Measurements from ENCODE around the gene ROR1.
"Not testable (repeated sequence)": the region's sequence is repeated elsewhere in the genome, so short reads cannot be mapped to it uniquely, and the experiment has no call there.

Gene ROR1

DNA sequence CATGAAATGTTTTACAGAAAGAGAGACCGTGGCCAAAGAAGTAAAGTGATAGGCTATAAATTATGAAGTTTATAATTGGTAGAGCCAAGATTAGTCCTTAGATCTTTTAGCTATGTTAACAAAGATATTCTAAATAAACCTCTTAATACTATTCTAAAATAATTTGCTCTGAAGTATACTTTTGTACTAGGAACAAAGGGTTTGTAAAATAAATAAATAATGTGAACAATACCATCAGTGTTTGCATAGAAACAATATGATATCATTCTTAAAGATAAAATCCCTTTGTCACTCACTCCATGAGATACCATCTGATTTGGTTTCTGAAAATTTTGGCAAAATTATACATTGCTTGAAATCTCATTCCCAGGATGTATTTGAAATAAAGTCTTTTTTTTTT is 322.0 kb downstream of the ROR1 start:
- DNase-seq: no peak
- H3K27me3 ChIP-seq: no peaks in the 10 kb centered on the region
- no peaks in the 10 kb centered on the region for H3K4me1 ChIP-seq
- no peak overlapping the region for H3K4me3 ChIP-seq (ENCODE audit: low read depth, low read length)
- no peaks in the 10 kb centered on the region for H3K36me3 ChIP-seq
- TF ChIP-seq, protein P1, sequence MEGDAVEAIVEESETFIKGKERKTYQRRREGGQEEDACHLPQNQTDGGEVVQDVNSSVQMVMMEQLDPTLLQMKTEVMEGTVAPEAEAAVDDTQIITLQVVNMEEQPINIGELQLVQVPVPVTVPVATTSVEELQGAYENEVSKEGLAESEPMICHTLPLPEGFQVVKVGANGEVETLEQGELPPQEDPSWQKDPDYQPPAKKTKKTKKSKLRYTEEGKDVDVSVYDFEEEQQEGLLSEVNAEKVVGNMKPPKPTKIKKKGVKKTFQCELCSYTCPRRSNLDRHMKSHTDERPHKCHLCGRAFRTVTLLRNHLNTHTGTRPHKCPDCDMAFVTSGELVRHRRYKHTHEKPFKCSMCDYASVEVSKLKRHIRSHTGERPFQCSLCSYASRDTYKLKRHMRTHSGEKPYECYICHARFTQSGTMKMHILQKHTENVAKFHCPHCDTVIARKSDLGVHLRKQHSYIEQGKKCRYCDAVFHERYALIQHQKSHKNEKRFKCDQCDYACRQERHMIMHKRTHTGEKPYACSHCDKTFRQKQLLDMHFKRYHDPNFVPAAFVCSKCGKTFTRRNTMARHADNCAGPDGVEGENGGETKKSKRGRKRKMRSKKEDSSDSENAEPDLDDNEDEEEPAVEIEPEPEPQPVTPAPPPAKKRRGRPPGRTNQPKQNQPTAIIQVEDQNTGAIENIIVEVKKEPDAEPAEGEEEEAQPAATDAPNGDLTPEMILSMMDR (IDR thresholded peaks at IDR 0.05; ENCODE audit: low read depth, low read length): no peak
- H3K9me3 ChIP-seq: no peaks in the 10 kb centered on the region

DNA sequence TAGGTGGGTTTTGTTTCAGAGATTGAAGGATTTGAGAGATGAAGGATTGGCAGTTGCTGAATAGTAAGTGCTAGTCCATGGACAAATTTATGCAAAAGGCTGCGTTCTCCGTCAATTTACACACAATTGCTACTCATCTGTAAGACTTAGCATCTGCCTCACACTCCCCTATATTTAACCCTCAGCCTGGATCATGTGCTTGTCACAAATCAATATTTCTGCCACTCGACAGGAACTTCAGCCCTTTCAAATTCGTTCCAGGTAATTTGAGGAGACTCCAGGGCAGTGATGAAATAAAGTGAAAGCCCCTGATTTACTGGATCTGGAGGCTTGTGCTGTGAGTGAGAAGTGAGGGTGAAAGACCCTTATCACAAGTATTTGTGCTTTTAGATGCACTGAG is 324.0 kb downstream of the ROR1 start:
- H3K9me3 ChIP-seq: no peaks in the 10 kb centered on the region
- H3K36me3 ChIP-seq: no peaks in the 10 kb centered on the region
- H3K4me1 ChIP-seq: no peaks in the 10 kb centered on the region
- no peaks in the 10 kb centered on the region for H3K27me3 ChIP-seq
- TF ChIP-seq, protein P1 (IDR thresholded peaks at IDR 0.05; ENCODE audit: low read depth, low read length): no peak
- no peak for DNase-seq
- no peak overlapping the region for H3K4me3 ChIP-seq (ENCODE audit: low read depth, low read length)

DNA sequence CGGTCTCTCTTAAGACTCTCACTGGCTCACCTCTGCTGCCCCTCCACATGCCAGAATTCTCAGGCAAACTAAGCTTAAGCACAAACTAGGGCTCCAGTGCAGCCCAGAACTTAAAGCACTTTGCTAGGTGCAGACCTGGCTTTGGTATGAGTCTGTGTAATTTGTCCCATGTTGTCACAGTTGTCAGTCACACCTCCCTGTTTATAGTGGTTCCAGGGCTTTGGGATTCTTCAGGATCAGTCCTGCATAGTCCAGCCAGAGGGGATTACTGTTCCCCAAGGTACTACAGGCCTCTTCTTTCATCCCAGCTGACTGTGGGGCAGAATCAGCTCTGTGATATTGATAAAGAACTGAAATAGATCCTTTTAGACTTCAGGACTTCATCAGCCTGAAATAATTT is 324.6 kb downstream of the ROR1 start:
- Histone ChIP-seq H3K36me3 (no peaks in the 10 kb centered on the region), H3K27me3 (no peaks in the 10 kb centered on the region), H3K9me3 (no peaks in the 10 kb centered on the region), H3K4me3 (ENCODE audit: low read depth, low read length) (no peak overlapping the region), H3K4me1 (no peaks in the 10 kb centered on the region)
- DNase-seq: no peak
- TF ChIP-seq, protein P1 (IDR thresholded peaks at IDR 0.05; ENCODE audit: low read depth, low read length): no peak

DNA sequence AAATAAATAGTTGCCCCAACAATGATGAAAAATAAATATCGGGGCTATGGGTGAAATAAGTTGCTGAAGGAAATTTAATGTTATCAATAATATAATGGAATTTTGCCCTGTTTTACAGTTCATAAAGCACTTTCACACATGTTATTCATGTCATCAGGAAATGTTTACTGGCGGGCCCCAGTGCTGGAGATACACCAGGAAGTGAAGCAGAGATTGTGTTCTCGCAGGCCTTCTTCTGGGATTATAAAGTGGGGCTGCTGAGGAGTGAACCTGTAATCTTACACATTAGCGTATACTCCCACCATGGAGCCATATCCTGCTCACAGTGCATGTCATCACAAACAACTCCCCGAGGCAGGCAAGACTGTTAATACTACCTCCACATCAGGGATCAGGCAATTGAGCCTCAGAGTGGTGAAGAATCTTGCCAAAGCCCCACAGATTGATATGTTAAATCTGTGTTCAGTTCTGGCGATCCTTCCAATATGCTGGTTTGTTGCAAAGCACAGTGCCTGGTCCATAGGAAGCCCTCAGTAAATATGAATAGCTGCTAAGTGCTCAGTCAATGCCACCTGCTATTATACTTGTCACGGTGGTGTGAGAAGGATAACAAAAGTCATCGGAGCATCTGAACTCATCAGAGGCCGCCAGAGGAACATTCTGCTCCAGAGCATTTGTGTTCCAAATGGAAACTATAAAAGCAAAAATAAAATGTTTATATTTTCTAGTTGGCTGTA is 325.2 kb downstream of the ROR1 start:
- TF ChIP-seq, protein P1 (IDR thresholded peaks at IDR 0.05; ENCODE audit: low read depth, low read length): no peak
- Histone ChIP-seq H3K4me1 (no peaks in the 10 kb centered on the region), H3K4me3 (ENCODE audit: low read depth, low read length) (no peak overlapping the region)

DNA sequence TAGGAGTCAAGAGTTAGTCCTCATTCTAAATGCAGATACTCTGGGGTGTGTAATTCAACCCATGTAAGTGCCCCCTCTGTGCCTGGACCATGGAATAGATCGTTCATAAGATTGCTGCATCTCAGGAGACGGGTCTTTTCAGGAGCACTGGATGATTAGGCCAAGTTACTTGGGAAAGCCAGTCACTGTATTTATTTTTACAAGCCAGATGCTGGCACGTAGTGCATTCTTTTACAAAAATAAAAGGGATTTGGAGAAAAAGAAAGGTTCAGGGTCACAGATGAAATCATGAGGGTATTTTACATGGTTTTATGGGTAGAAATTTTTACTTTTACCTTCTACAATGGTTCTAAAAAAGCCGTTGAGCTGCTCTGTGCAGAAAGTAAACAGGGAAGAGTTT is 327.0 kb downstream of the ROR1 start:
- TF ChIP-seq, protein P1 (IDR thresholded peaks at IDR 0.05; ENCODE audit: low read depth, low read length): no peak

More for the DNA sequence above, 325.2 kb downstream of the ROR1 start:
- Histone ChIP-seq H3K36me3 (no peaks in the 10 kb centered on the region), H3K9me3 (no peaks in the 10 kb centered on the region), H3K27me3 (no peaks in the 10 kb centered on the region)
- no peak for DNase-seq

DNA sequence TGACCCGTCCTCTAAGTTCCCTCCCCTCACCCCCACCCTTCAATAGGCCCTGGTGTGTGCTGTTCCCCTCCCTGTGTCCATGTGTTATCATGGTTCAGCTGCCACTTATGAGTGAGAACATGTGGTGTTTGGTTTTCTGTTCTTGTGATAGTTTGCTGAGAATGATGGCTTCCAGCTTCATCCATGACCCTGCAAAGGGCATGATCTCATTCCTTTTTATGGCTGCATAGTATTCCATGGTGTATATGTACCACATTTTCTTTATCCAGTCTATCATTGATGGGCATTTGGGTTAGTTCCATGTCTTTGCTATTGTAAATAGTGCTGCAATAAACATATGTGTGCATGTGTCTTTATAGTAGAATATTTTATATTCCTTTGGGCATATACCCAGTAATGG is 330.8 kb downstream of the ROR1 start:
- DNase-seq, H3K36me3 ChIP-seq: not testable (repeated sequence)

More for the DNA sequence above, 327.0 kb downstream of the ROR1 start:
- DNase-seq: no peak
- no peaks in the 10 kb centered on the region for H3K36me3 ChIP-seq
- H3K9me3 ChIP-seq: no peaks in the 10 kb centered on the region
- no peak overlapping the region for H3K4me3 ChIP-seq (ENCODE audit: low read depth, low read length)
- H3K4me1 ChIP-seq: no peaks in the 10 kb centered on the region
- no peaks in the 10 kb centered on the region for H3K27me3 ChIP-seq

More for the DNA sequence above, 330.8 kb downstream of the ROR1 start:
- not testable (repeated sequence) for H3K27me3 ChIP-seq; H3K4me1 ChIP-seq; H3K4me3 ChIP-seq (ENCODE audit: low read depth, low read length); H3K9me3 ChIP-seq
